ENCODE measurements around the gene NR2C2. TPM values are rescaled to one million over a fixed set of nuclear protein-coding genes. Genes with fewer than 3 reads are reported as not detected.
A peak's percentile ranks its signal among the peaks of the same experiment; 100 is the strongest.

The NR2C2 gene
- total and polyA plus RNA-seq, 2 donors from 2014 or later, result 3.5 to 43.6 TPM

DNA sequence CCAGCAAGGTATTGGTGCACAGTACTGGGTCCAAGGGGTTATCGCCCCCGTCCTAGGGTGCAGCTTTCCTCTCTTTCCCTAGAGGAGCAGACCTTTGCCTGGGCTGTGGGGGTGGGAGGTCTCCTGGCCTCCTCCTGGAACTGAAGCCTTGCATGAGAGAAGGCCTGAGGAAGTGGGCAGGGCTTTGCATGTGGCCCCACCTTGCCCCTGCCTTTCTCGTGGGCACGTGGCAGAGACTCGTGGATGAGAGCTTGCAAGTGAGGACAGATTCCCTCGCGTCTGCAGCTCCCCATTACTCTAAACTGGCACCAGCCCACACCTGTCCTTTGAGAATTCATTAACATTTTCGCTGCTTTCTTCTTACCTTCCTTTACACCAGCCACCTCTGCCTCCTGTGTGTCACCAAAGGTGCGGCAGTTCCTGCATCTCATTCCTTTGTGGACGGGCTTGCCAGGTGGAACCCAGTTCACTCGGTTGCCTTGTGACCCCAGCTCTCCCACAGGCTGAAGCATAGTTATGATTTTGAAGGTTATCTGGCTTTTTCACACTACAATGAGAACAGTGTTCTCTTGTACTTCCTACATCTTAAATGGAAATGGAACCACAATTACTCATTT lies 40.9 kb upstream of the NR2C2 start:
- intact Hi-C loops (cut with DNase I), result no loop called here
- peaks cover 0 to 10% (median 1%) of the 10 kb centered on the region in 3 donors for H3K36me3 ChIP-seq (ENCODE audit: control insufficient read depth in 2 of 3, insufficient read depth in 3 of 3, low read length in 3 of 3)
- no peak overlapping the region for H3K27ac ChIP-seq (ENCODE audit: low read depth in 2 of 2, low read length in 2 of 2)
- DNase-seq, result peak in 1 of 5 donors; percentile 16
- H3K4me1 ChIP-seq (ENCODE audit: control insufficient read depth in 2 of 3, insufficient read depth in 2 of 3, low read depth in 1 of 3, low read length in 3 of 3), result peaks cover 0 to 2% (median 0%) of the 10 kb centered on the region in 3 donors
- H3K4me3 ChIP-seq (ENCODE audit: low read length in 3 of 3), result no peak overlapping the region
- no peaks in the 10 kb centered on the region for H3K9me3 ChIP-seq (ENCODE audit: control insufficient read depth in 2 of 3, insufficient read depth in 1 of 3, low read length in 3 of 3)
- H3K27me3 ChIP-seq (ENCODE audit: control insufficient read depth, insufficient read depth, low read length), result no peaks in the 10 kb centered on the region
- no peak for FAIRE-seq
- H3K9ac ChIP-seq (ENCODE audit: low read length in 3 of 3), result no peak overlapping the region
- no peak for TF ChIP-seq CTCF (IDR thresholded peaks at IDR 0.05; ENCODE audit: borderline replicate concordance, extremely low read depth, insufficient read depth)

GRCh38 chr3:14907043-14907966 lies 40.1 kb upstream of the NR2C2 start:
- Histone ChIP-seq H3K9me3 (ENCODE audit: control insufficient read depth in 2 of 3, insufficient read depth in 1 of 3, low read length in 3 of 3) (no peaks in the 10 kb centered on the region), H3K4me1 (ENCODE audit: control insufficient read depth in 2 of 3, insufficient read depth in 2 of 3, low read depth in 1 of 3, low read length in 3 of 3) (peaks cover 0 to 2% (median 0%) of the 10 kb centered on the region in 3 donors), H3K36me3 (ENCODE audit: control insufficient read depth in 2 of 3, insufficient read depth in 3 of 3, low read length in 3 of 3) (peaks cover 0 to 10% (median 0%) of the 10 kb centered on the region in 3 donors), H3K27me3 (ENCODE audit: control insufficient read depth, insufficient read depth, low read length) (no peaks in the 10 kb centered on the region), H3K4me3 (ENCODE audit: low read length in 3 of 3) (no peak overlapping the region), H3K27ac (ENCODE audit: low read depth in 2 of 2, low read length in 2 of 2) (no peak overlapping the region), H3K9ac (ENCODE audit: low read length in 3 of 3) (no peak overlapping the region)
- no peak for TF ChIP-seq CTCF (IDR thresholded peaks at IDR 0.05; ENCODE audit: borderline replicate concordance, extremely low read depth, insufficient read depth)
- DNase-seq, result peak in 1 of 5 donors; percentile 28
- no peak for FAIRE-seq
- intact Hi-C loops (cut with DNase I), result no loop called here

DNA sequence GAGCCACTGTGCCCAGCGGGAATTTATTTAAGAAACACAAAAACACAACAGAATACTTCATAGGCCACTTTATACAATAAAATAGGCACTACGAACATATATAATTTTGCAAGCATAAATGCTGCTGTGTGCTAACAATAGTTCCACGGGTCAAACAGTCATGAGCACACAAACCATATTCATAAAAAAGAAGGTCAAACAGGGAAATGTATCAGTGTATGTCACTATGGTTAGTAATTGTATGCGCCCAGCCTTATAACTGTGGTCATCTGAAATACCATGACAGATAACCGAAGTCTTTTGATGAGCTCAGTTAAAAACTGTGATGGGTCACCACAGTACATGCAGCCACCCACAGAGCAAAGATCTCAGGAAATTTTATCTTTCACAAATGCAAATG lies 38.1 kb upstream of the NR2C2 start:
- Histone ChIP-seq H3K4me1 (ENCODE audit: control insufficient read depth in 2 of 3, insufficient read depth in 2 of 3, low read depth in 1 of 3, low read length in 3 of 3) (no peaks in the 10 kb centered on the region), H3K9me3 (ENCODE audit: control insufficient read depth in 2 of 3, insufficient read depth in 1 of 3, low read length in 3 of 3) (no peaks in the 10 kb centered on the region), H3K27ac (ENCODE audit: low read depth in 2 of 2, low read length in 2 of 2) (no peak overlapping the region), H3K36me3 (ENCODE audit: control insufficient read depth in 2 of 3, insufficient read depth in 3 of 3, low read length in 3 of 3) (peaks cover 0 to 10% (median 0%) of the 10 kb centered on the region in 3 donors), H3K9ac (ENCODE audit: low read length in 3 of 3) (no peak overlapping the region), H3K27me3 (ENCODE audit: control insufficient read depth, insufficient read depth, low read length) (no peaks in the 10 kb centered on the region), H3K4me3 (ENCODE audit: low read length in 3 of 3) (no peak overlapping the region)
- intact Hi-C loops (cut with DNase I), result no loop called here
- DNase-seq (no peak), FAIRE-seq (no peak)
- no peak for TF ChIP-seq CTCF (IDR thresholded peaks at IDR 0.05; ENCODE audit: borderline replicate concordance, extremely low read depth, insufficient read depth)

Measured in kidney (tissue), 14 donors.